ENCODE data around the gene STARD13.

DNA sequence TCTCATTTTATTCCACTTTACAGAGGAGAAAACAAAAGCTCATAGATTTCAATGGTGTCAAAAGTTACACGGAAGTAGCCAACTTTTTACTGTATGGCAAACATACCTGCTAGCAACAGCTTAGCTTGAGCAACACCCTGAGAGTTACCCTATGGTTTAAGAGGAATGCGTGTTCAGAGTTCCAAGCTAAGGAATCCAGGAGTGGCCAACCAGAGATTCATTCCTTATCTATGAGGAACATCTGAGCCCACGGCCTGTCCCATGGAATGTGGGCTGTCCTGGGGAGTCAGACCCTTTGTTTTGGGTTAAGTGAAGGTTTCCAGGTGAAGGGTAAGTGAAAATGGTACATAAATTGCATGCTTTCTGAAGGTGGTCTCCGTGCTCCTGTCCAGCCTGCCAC lies 67.5 kb downstream of the STARD13 start:
- TF ChIP-seq, protein P1, sequence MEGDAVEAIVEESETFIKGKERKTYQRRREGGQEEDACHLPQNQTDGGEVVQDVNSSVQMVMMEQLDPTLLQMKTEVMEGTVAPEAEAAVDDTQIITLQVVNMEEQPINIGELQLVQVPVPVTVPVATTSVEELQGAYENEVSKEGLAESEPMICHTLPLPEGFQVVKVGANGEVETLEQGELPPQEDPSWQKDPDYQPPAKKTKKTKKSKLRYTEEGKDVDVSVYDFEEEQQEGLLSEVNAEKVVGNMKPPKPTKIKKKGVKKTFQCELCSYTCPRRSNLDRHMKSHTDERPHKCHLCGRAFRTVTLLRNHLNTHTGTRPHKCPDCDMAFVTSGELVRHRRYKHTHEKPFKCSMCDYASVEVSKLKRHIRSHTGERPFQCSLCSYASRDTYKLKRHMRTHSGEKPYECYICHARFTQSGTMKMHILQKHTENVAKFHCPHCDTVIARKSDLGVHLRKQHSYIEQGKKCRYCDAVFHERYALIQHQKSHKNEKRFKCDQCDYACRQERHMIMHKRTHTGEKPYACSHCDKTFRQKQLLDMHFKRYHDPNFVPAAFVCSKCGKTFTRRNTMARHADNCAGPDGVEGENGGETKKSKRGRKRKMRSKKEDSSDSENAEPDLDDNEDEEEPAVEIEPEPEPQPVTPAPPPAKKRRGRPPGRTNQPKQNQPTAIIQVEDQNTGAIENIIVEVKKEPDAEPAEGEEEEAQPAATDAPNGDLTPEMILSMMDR (IDR thresholded peaks at IDR 0.05), result no peak
- no peak for TF ChIP-seq POLR2A (IDR thresholded peaks at IDR 0.05)
